HEK293T (cell line): ENCODE measurements around the gene MMP1.
"Not testable (repeated sequence)": the region's sequence is repeated elsewhere in the genome, so short reads cannot be mapped to it uniquely, and the experiment has no call there.

Experiments
- CTCF ChIA-PET: fragments of 350-600 bp; formaldehyde crosslinking; extraction: SDS; loops from one replicate; lab custom pipeline; 2021; ENCODE audit warnings: antibody characterized with exemption, inconsistent platforms; lab: Yijun Ruan, JAX
- POLR2A ChIA-PET: fragments of 350-600 bp; formaldehyde crosslinking; extraction: SDS; loops from one replicate; lab custom pipeline; 2020; ENCODE audit warnings: antibody characterized with exemption, inconsistent platforms; lab: Yijun Ruan, JAX
- DNase-seq: peaks from one replicate; pipeline ENCODE4 v3.0.0; 2012; ENCODE audit warnings: mixed read lengths; ENCODE audit errors: extremely low spot score
- CTBP1 ChIP-seq: fragments of 450-650 bp; IDR thresholded peaks from 2 replicates; pipeline ENCODE4 v1.6.1; 2016; ENCODE audit warnings: borderline replicate concordance
- L3MBTL2 ChIP-seq: fragments of 450-650 bp; conservative IDR thresholded peaks from 2 replicates; pipeline ENCODE4 v1.6.1; 2016; ENCODE audit warnings: mild to moderate bottlenecking

Gene MMP1

GRCh38 chr11:102746746-102747578 is 51.0 kb downstream of the MMP1 start:
- TF ChIP-seq CTBP1 (0 out of 2 replicates have a peak, but pooled peaks have one; percentile 6), L3MBTL2 (peak; percentile 60; the same call in 1 of the 2 replicates)
- DNase-seq, CTCF ChIA-PET: not testable (repeated sequence)
- POLR2A ChIA-PET = interaction anchor here (1.0 kb wide), 1 partner anchor 13 kb away, joined by 3 read pairs; no protein-coding TSS in a partner anchor
